Measurements from ENCODE around the gene LEUTX.
"Not testable (repeated sequence)": the region's sequence is repeated elsewhere in the genome, so short reads cannot be mapped to it uniquely, and the experiment has no call there.

LEUTX gene

GRCh38 chr19:39788244-39788643 is 9.6 kb downstream of the LEUTX start:
- DNase-seq: no peak

- DNase-seq: peak; percentile 77 to 93
Measured at GRCh38 chr19:39792999-39793546, 14.4 kb downstream of the LEUTX start.

- no peak for DNase-seq
Measured at GRCh38 chr19:39795001-39795400, 16.3 kb downstream of the LEUTX start.

- DNase-seq: no peak
Measured at GRCh38 chr19:39796000-39796498, 17.4 kb downstream of the LEUTX start.

- DNase-seq: no peak
Measured at GRCh38 chr19:39797083-39797482, 18.4 kb downstream of the LEUTX start.

- DNase-seq: no peak
Measured at GRCh38 chr19:39802958-39803357, 24.3 kb downstream of the LEUTX start.

GRCh38 chr19:39805104-39805503 is 26.4 kb downstream of the LEUTX start:
- DNase-seq: no peak

GRCh38 chr19:39807846-39808364 is 29.3 kb downstream of the LEUTX start:
- DNase-seq: no peak

GRCh38 chr19:39808688-39809087 is 30.0 kb downstream of the LEUTX start:
- not testable (repeated sequence) for DNase-seq

- no peak for DNase-seq
Measured at GRCh38 chr19:39809368-39809767, 30.7 kb downstream of the LEUTX start.

- no peak for DNase-seq
Measured at GRCh38 chr19:39810424-39810823, 31.8 kb downstream of the LEUTX start.

GRCh38 chr19:39811064-39811463 is 32.4 kb downstream of the LEUTX start:
- no peak for DNase-seq

GRCh38 chr19:39813264-39813993 is 34.8 kb downstream of the LEUTX start:
- no peak for DNase-seq

- DNase-seq: not testable (repeated sequence)
Measured at GRCh38 chr19:39814111-39814510, 35.5 kb downstream of the LEUTX start.

- DNase-seq: no peak
Measured at GRCh38 chr19:39814595-39814994, 35.9 kb downstream of the LEUTX start.

- no peak for DNase-seq
Measured at GRCh38 chr19:39816287-39817048, 37.8 kb downstream of the LEUTX start.

- DNase-seq: no peak
Measured at GRCh38 chr19:39817888-39818561, 39.4 kb downstream of the LEUTX start.

GRCh38 chr19:39818626-39819097 is 40.0 kb downstream of the LEUTX start:
- DNase-seq: no peak

GRCh38 chr19:39819786-39820185 is 41.1 kb downstream of the LEUTX start:
- DNase-seq: no peak

- DNase-seq: no peak
Measured at GRCh38 chr19:39820696-39821095, 42.0 kb downstream of the LEUTX start.

- DNase-seq: peak in 1 of 2 experiments; percentile 41
Measured at GRCh38 chr19:39823686-39824085, 45.0 kb downstream of the LEUTX start.

GRCh38 chr19:39824143-39825092 is 45.8 kb downstream of the LEUTX start:
- peak; percentile 97 to 98 for DNase-seq

All from NCI-H526 (cell line).